Liver (tissue), 9 donors: ENCODE results near the gene BTNL8. TPM values are rescaled to one million over a fixed set of nuclear protein-coding genes. Genes with fewer than 3 reads are reported as not detected.

Experiments
- DNase-seq: peaks from one replicate; pipeline ENCODE4 v3.0.0-alpha.2; 2017; ENCODE audit warnings: low spot score
- H3K27ac ChIP-seq, 2 donors: one replicate each; pipeline ENCODE4 v1.7.0; 2013; ENCODE audit warnings: inconsistent platforms in 2 of 2, low read length in 2 of 2, control low read depth in 1 of 2, low read depth in 1 of 2, mild to moderate bottlenecking in 1 of 2
- H3K27me3 ChIP-seq, 4 donors: one replicate each; pipeline versions ENCODE4 v1.6.1 to v1.7.0; 2013; ENCODE audit warnings: low read length in 3 of 4, inconsistent platforms in 1 of 4, mild to moderate bottlenecking in 1 of 4, moderate library complexity in 1 of 4; ENCODE audit not compliant: control insufficient read depth in 4 of 4, insufficient read depth in 4 of 4
- H3K36me3 ChIP-seq, 4 donors: one replicate each; pipeline versions ENCODE4 v1.6.1 to v1.7.0; 2013; ENCODE audit warnings: low read length in 3 of 4, mild to moderate bottlenecking in 3 of 4, low read depth in 1 of 4, moderate library complexity in 1 of 4; ENCODE audit not compliant: control insufficient read depth in 4 of 4, insufficient read depth in 3 of 4
- H3K4me1 ChIP-seq, 4 donors: one replicate each; pipeline versions ENCODE4 v1.6.1 to v1.7.0; 2013; ENCODE audit warnings: low read length in 3 of 4, mild to moderate bottlenecking in 3 of 4, moderate library complexity in 1 of 4; ENCODE audit not compliant: control insufficient read depth in 4 of 4, insufficient read depth in 4 of 4
- H3K4me3 ChIP-seq, 3 donors: one replicate each; pipeline versions ENCODE4 v1.6.1 to v1.7.0; 2013; ENCODE audit warnings: low read length in 3 of 3, control low read depth in 1 of 3, low read depth in 1 of 3, mild to moderate bottlenecking in 1 of 3
- H3K9ac ChIP-seq, 2 donors: one replicate each; pipeline ENCODE4 v1.7.0; 2013; ENCODE audit warnings: low read length in 2 of 2, mild to moderate bottlenecking in 2 of 2, moderate library complexity in 2 of 2, control low read depth in 1 of 2, low read depth in 1 of 2
- H3K9me3 ChIP-seq, 4 donors: one replicate each; pipeline versions ENCODE4 v1.6.1 to v1.7.0; 2013; ENCODE audit warnings: low read length in 3 of 4; ENCODE audit not compliant: control insufficient read depth in 4 of 4
- EGR1 ChIP-seq, 2 donors: IDR thresholded peaks; 2 replicates each; pipeline ENCODE4 v1.6.1; 2016 to 2018; ENCODE audit warnings: antibody characterized with exemption in 2 of 2, low read depth in 2 of 2
- FOXA1 ChIP-seq: IDR thresholded peaks from 2 replicates; pipeline ENCODE4 v1.6.1; 2016; ENCODE audit warnings: antibody characterized with exemption
- FOXA2 ChIP-seq: IDR thresholded peaks from 2 replicates; pipeline ENCODE4 v1.6.1; 2016; ENCODE audit warnings: antibody characterized with exemption
- GABPA ChIP-seq, 2 donors: IDR thresholded peaks in 1 of 2; conservative IDR thresholded peaks in 1 of 2; 2 replicates each; pipeline ENCODE4 v1.6.1; 2016; ENCODE audit warnings: antibody characterized with exemption in 2 of 2, mild to moderate bottlenecking in 1 of 2, moderate library complexity in 1 of 2
- HNF4A ChIP-seq, 2 donors: conservative IDR thresholded peaks; 2 replicates each; pipeline ENCODE4 v1.6.1; 2016; ENCODE audit warnings: antibody characterized with exemption in 2 of 2, mild to moderate bottlenecking in 2 of 2
- HNF4G ChIP-seq: IDR thresholded peaks from 2 replicates; pipeline ENCODE4 v1.6.1; 2016; ENCODE audit warnings: antibody characterized with exemption
- JUND ChIP-seq, 2 donors: IDR thresholded peaks; 2 replicates each; pipeline ENCODE4 v1.6.1; 2016; ENCODE audit warnings: antibody characterized with exemption in 2 of 2
- NR2F2 ChIP-seq: IDR thresholded peaks from 2 replicates; pipeline ENCODE4 v1.6.1; 2016; ENCODE audit warnings: antibody characterized with exemption
- RAD21 ChIP-seq, 2 donors: IDR thresholded peaks; 2 replicates each; pipeline ENCODE4 v1.6.1; 2016; ENCODE audit warnings: antibody characterized with exemption in 2 of 2, mild to moderate bottlenecking in 2 of 2
- RXRA ChIP-seq, 2 donors: IDR thresholded peaks; 2 replicates each; pipeline ENCODE4 v1.6.1; 2017 to 2018; ENCODE audit warnings: antibody characterized with exemption in 2 of 2, mild to moderate bottlenecking in 1 of 2
- SP1 ChIP-seq: IDR thresholded peaks from 2 replicates; pipeline ENCODE4 v1.6.1; 2018; ENCODE audit warnings: antibody characterized with exemption, mild to moderate bottlenecking
- TAF1 ChIP-seq: conservative IDR thresholded peaks from 2 replicates; pipeline ENCODE4 v1.6.1; 2016; ENCODE audit warnings: antibody characterized with exemption, mild to moderate bottlenecking
- YY1 ChIP-seq: IDR thresholded peaks from 2 replicates; pipeline ENCODE4 v1.6.1; 2016; ENCODE audit warnings: antibody characterized with exemption, mild to moderate bottlenecking
- WGBS: extraction: QIAGEN DNeasy Blood & Tissue Kit; methylation state at CpG from one replicate; pipeline ENCODE4 v1.1.7; 2013; 5-methylcytosine and 5-hydroxymethylcytosine counted together
- polyA plus RNA-seq, 2 donors: library from polyadenylated mRNA; stranded (reverse) in 1 of 2; unstranded in 1 of 2; fragments of 200-250 nt in 1 of 2; fragments of >200 nt in 1 of 2; fragmentation: Nextera tagmentation in 1 of 2; extraction: Ambion mirVana in 1 of 2; gene quantifications; one replicate each; pipeline versions ENCODE4 v1.2.1 to v1.2.3, GENCODE V29; 2013 to 2015
- total RNA-seq, 2 donors: library from RNA; depleted of rRNA; stranded (reverse); fragments of >200 nt; gene quantifications; one replicate each; pipeline ENCODE4 v1.2.3, GENCODE V29; 2014
- TF ChIP-seq, protein P1 (sequence below): fragments of 150-350 bp; IDR thresholded peaks from 2 replicates; pipeline ENCODE4 v1.5.1; 2017; ENCODE audit warnings: improper control_type of control experiment, low read depth, low read length; ENCODE audit not compliant: missing input control
- TF ChIP-seq, protein P2 (sequence below): IDR thresholded peaks from 2 replicates; pipeline ENCODE4 v1.6.1; 2016; ENCODE audit warnings: antibody characterized with exemption
- TF ChIP-seq, protein P3 (sequence below): IDR thresholded peaks from 2 replicates; pipeline ENCODE4 v1.6.1; 2016; ENCODE audit warnings: antibody characterized with exemption
- TF ChIP-seq, protein P4 (sequence below): IDR thresholded peaks from 2 replicates; pipeline ENCODE4 v1.6.1; 2016; ENCODE audit warnings: antibody characterized with exemption, mild to moderate bottlenecking
- TF ChIP-seq, protein P5 (sequence below): IDR thresholded peaks from 2 replicates; pipeline ENCODE4 v1.6.1; 2016; ENCODE audit warnings: antibody characterized with exemption
- donor health status: healthy.
- donor health status: healthy.
- donor health status: healthy.
- donor health status: healthy.
- donor health status: healthy.

The BTNL8 gene
- total and polyA plus RNA-seq, 4 donors, result 0.14 to 0.67 (median 0.56) TPM

DNA sequence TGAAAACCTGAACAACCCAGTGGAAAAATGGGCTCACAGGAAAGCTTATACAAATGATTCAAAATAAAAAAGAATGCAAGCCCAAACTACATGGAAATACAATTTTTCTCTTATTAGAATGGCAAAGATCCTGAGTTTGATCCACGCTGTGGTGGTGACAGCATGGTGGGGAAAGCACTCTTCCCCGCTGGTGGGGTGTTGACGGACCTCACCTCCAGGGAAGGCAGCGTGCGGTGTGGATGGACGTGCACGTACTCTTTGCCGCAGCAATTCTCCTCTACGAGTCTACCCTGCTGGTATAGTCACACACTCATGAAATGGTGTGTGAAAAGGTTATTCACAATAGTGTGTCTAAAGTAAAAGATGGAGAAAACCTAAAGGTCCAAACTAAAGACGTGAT lies 32.0 kb upstream of the BTNL8 start (continued):
- no peak for TF ChIP-seq RAD21 (IDR thresholded peaks at IDR 0.05)

DNA sequence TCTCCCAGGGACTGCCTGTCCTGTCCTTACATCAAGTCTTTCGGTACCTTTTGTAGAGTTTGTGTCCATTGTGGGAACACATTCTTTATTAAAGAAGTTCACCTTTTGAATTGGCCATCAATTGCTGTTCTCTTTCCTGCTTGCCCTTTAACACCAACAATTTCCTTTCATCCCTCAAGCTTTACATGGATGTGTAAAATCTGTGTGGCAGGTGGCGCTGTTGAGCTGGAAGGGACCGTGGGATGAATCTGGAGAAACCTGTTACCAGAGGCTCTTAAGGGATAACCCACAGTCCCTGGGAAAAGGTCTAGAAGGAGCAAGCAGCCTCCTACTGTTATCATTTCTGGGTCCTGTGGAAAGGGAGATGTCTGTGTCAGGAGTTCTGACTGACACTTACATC lies 30.0 kb upstream of the BTNL8 start:
- Histone ChIP-seq H3K27me3 (no peaks in the 10 kb centered on the region), H3K36me3 (no peaks in the 10 kb centered on the region), H3K4me1 (peaks cover 0 to 3% (median 0%) of the 10 kb centered on the region in 4 donors), H3K9me3 (no peaks in the 10 kb centered on the region), H3K27ac (no peak overlapping the region), H3K9ac (no peak overlapping the region), H3K4me3 (no peak overlapping the region)
- peak; percentile 85 for DNase-seq
- 1% methylated on average over 3 of the region's 3 CpGs for WGBS
- TF ChIP-seq, protein P1, sequence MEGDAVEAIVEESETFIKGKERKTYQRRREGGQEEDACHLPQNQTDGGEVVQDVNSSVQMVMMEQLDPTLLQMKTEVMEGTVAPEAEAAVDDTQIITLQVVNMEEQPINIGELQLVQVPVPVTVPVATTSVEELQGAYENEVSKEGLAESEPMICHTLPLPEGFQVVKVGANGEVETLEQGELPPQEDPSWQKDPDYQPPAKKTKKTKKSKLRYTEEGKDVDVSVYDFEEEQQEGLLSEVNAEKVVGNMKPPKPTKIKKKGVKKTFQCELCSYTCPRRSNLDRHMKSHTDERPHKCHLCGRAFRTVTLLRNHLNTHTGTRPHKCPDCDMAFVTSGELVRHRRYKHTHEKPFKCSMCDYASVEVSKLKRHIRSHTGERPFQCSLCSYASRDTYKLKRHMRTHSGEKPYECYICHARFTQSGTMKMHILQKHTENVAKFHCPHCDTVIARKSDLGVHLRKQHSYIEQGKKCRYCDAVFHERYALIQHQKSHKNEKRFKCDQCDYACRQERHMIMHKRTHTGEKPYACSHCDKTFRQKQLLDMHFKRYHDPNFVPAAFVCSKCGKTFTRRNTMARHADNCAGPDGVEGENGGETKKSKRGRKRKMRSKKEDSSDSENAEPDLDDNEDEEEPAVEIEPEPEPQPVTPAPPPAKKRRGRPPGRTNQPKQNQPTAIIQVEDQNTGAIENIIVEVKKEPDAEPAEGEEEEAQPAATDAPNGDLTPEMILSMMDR, result peak; percentile 68
- TF ChIP-seq SP1, result no peak
- TF ChIP-seq RAD21 (IDR thresholded peaks at IDR 0.05), result peak; percentile 87 to 92
- TF ChIP-seq RXRA (IDR thresholded peaks at IDR 0.05), result peak in 1 of 2 donors; percentile 8
- TF ChIP-seq, protein P2, sequence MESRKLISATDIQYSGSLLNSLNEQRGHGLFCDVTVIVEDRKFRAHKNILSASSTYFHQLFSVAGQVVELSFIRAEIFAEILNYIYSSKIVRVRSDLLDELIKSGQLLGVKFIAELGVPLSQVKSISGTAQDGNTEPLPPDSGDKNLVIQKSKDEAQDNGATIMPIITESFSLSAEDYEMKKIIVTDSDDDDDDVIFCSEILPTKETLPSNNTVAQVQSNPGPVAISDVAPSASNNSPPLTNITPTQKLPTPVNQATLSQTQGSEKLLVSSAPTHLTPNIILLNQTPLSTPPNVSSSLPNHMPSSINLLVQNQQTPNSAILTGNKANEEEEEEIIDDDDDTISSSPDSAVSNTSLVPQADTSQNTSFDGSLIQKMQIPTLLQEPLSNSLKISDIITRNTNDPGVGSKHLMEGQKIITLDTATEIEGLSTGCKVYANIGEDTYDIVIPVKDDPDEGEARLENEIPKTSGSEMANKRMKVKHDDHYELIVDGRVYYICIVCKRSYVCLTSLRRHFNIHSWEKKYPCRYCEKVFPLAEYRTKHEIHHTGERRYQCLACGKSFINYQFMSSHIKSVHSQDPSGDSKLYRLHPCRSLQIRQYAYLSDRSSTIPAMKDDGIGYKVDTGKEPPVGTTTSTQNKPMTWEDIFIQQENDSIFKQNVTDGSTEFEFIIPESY, result no peak
- TF ChIP-seq, protein P3, sequence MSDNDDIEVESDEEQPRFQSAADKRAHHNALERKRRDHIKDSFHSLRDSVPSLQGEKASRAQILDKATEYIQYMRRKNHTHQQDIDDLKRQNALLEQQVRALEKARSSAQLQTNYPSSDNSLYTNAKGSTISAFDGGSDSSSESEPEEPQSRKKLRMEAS, result no peak
- peak; percentile 38 for TF ChIP-seq NR2F2

DNA sequence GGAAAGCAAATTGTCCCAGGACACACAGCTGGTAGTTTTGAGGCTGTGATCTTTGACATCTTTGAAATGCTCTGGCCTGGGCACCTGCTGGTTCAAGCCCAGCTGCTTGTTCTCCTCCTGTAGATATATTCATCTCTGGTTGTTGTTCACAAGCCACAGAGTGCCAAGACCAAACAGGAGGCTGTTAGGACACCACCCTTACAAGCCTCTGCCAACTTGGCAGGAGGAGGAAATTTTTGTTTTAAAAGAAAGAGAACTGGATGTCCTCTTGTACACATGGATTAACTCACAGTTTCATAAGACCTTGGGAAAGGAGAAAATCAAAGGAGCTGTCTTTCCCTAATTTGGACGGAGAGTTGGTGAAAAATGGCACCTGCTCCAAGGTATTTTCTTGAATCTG lies 29.4 kb upstream of the BTNL8 start:
- Histone ChIP-seq H3K9me3 (no peaks in the 10 kb centered on the region), H3K4me3 (no peak overlapping the region), H3K27me3 (no peaks in the 10 kb centered on the region), H3K9ac (no peak overlapping the region), H3K36me3 (no peaks in the 10 kb centered on the region), H3K4me1 (peaks cover 0 to 3% (median 0%) of the 10 kb centered on the region in 4 donors), H3K27ac (no peak overlapping the region)
- 38% methylated on average over 1 of the region's 1 CpG for WGBS
- no peak for DNase-seq
- TF ChIP-seq, protein P2, result no peak
- TF ChIP-seq RXRA (IDR thresholded peaks at IDR 0.05) (no peak), RAD21 (IDR thresholded peaks at IDR 0.05) (no peak), GABPA (IDR thresholded peaks at IDR 0.05 in 1 of 2, conservative IDR thresholded peaks at IDR 0.05 in 1 of 2) (no peak), FOXA1 (no peak), TAF1 (no peak), JUND (IDR thresholded peaks at IDR 0.05) (no peak), NR2F2 (no peak), SP1 (no peak), HNF4A (conservative IDR thresholded peaks at IDR 0.05) (no peak), FOXA2 (no peak), HNF4G (no peak), YY1 (no peak), EGR1 (IDR thresholded peaks at IDR 0.05; ENCODE audit: low read depth in 2 of 2) (no peak)
- TF ChIP-seq, protein P1, result no peak
- TF ChIP-seq, protein P4, sequence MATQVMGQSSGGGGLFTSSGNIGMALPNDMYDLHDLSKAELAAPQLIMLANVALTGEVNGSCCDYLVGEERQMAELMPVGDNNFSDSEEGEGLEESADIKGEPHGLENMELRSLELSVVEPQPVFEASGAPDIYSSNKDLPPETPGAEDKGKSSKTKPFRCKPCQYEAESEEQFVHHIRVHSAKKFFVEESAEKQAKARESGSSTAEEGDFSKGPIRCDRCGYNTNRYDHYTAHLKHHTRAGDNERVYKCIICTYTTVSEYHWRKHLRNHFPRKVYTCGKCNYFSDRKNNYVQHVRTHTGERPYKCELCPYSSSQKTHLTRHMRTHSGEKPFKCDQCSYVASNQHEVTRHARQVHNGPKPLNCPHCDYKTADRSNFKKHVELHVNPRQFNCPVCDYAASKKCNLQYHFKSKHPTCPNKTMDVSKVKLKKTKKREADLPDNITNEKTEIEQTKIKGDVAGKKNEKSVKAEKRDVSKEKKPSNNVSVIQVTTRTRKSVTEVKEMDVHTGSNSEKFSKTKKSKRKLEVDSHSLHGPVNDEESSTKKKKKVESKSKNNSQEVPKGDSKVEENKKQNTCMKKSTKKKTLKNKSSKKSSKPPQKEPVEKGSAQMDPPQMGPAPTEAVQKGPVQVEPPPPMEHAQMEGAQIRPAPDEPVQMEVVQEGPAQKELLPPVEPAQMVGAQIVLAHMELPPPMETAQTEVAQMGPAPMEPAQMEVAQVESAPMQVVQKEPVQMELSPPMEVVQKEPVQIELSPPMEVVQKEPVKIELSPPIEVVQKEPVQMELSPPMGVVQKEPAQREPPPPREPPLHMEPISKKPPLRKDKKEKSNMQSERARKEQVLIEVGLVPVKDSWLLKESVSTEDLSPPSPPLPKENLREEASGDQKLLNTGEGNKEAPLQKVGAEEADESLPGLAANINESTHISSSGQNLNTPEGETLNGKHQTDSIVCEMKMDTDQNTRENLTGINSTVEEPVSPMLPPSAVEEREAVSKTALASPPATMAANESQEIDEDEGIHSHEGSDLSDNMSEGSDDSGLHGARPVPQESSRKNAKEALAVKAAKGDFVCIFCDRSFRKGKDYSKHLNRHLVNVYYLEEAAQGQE, result no peak
- TF ChIP-seq, protein P5, sequence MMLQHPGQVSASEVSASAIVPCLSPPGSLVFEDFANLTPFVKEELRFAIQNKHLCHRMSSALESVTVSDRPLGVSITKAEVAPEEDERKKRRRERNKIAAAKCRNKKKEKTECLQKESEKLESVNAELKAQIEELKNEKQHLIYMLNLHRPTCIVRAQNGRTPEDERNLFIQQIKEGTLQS, result no peak
- TF ChIP-seq, protein P3, result no peak
